CD4-positive, alpha-beta T cell treated with Interleukin-15 for 4 hours (primary cell): ENCODE data around the gene TOR1A.
"Not testable (repeated sequence)": the region's sequence is repeated elsewhere in the genome, so short reads cannot be mapped to it uniquely, and the experiment has no call there.

Source experiments
- DNase-seq: peaks from one replicate; pipeline ENCODE4 v3.0.0-alpha.2; 2020; ENCODE audit warnings: low spot score

Gene TOR1A

GRCh38 chr9:129781131-129781530, 42.8 kb downstream of the TOR1A start:
- no peak for DNase-seq

DNA sequence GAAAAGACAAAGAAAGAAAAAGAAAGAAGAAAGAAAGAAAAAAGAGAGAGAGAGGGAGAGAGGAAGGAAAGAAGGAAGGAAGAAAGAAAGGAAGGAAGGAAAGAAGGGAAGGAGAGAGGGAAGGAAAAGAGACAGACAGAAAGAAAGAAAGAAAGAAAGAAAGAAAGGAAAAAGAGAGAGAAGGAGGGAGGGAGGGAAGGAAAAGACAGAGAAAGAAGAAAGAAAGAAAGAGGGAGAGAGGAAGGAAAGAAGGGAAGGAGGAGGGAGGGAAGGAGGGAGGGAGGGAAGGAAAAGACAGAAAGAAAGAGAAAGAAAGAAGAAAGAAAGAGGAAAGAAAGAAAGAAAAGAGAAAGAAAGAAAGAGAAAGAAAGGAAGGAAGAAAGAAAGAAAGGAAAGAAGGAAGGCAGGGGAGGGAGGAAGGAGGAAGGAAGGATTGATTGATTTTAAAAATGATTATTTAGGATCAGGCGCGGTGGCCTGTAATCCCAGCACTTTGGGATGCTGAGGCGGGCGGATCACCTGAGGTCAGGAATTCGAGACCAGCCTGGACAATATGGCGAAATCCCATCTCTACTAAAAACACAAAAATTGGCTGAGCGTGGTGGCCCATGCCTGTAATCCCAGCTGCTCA, 44.3 kb downstream of the TOR1A start:
- no peak for DNase-seq

DNA sequence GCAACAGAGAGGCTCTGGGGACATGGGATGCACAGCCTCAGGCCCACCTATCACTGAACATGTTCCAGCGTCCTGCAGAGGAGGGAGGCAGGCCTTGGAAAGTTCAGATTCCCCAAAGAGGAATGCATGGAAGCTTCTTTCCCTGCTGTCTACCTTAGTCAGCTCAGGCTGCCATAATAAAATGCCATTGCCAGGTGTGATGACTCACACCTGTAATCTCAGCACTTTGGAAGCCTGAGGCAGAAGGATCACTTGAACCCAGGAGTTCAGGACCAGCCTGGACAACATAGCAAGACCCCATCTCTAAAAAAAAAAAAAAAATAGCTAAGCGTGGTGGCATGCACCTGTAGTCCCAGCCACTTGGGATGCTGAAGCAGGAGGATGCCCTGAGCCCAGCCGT, 45.5 kb downstream of the TOR1A start:
- DNase-seq, result no peak

DNA sequence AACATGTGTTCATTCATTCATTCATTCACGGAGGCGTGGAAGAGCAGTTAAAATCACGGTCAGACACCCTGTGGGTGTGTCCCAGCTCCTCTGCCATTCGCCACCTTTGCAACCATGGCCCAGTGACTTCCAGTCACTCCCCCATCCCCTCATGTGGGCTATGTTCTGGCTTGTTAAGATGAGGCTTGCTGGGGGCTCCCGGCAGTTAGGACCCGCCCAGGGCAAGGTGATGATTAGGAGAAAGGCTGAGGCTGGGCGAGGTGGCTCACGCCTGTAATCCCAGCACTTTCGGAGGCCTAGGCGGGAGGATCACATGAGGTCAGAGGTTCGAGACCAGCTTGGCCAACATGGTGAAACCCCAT, 46.2 kb downstream of the TOR1A start:
- no peak for DNase-seq

- peak; percentile 27 for DNase-seq
Measured at GRCh38 chr9:129776938-129777768, 46.8 kb downstream of the TOR1A start.

GRCh38 chr9:129776566-129776937, 47.4 kb downstream of the TOR1A start:
- no peak for DNase-seq

GRCh38 chr9:129776096-129776495, 47.8 kb downstream of the TOR1A start:
- DNase-seq, result not testable (repeated sequence)

DNA sequence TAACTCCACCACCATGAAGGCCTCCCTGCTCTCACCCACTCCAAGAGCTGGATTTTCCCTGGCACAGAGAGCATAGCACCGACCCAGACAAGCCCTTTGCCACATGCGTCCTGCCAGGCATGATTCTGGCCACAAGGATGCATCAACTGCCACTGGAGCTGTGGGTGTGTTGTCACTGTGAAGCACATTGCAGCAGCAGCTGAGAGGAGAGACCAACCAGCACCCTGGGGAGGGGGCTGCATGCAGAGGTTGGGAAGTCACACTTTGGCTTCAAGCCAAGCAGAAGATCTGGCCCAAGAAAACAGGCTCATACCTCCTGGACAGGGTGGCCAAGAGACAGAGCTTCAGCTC, 48.5 kb downstream of the TOR1A start:
- no peak for DNase-seq

- DNase-seq, result no peak
Measured at GRCh38 chr9:129774791-129775447, 49.0 kb downstream of the TOR1A start.

GRCh38 chr9:129773262-129774048, 50.5 kb downstream of the TOR1A start:
- no peak for DNase-seq

- DNase-seq, result no peak
Measured at GRCh38 chr9:129770741-129771140, 53.2 kb downstream of the TOR1A start.

DNA sequence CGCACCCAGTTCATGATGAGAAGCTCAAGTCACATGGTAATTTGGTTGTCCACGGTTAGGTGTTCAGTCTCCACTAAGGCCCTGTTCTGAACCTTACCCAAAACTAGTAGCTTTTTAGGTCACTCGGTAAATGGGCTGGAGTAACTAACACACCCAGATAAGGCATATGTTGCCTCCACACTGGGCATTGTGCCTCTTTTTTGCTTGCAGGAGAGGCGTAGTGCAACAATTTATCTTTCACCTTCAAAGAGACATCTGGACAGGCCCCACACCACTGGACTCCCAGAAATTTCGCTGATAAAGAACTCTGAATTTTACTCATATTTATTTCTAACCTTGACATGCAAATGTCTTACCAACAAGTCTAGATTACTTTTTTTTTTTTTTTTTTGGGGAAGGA, 54.3 kb downstream of the TOR1A start:
- DNase-seq, result no peak

DNA sequence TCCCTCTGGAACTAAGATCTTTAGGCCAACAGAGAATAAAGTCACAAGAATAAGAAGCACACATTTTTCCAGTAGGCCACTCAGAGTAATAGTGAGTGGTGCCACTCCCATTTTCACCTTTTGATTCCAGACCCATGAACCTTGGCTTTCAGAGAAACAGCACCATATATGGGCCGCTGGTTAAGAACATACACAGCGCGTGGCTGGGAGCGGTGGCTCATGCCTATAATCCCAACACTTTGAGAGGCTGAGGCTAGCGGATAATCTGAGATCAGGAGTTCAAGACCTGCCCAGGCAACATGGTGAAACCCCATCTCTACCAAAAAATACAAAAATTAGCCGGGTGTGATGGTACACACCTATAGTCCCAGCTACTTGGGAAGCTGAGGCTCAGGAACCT, 55.5 kb downstream of the TOR1A start:
- no peak for DNase-seq

DNA sequence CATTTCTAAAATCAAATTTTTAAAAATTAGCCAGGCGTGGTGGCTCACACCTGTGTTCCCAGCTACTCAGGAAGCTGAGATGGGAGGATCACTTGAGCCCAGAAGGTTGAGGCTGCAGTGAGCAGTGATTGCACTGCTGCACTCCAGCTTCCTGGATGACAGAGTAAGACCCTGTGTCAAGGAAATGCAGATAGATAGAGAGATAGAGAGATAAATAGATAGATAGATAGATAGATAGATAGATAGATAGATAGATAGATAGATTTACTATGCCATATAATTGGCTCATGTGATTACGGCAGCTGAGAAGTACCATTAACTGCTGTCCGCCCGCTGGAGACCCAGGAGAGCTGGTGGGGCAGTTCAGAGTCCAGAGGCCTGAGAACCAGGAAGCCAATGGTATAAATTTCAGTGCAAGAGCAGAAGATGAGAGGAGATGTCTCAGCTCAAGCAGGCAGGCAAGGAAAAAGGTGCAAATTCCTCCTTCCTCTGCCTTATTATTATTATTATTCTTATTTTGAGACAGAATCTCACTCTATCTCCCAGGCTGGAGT, 58.1 kb downstream of the TOR1A start:
- no peak for DNase-seq

DNA sequence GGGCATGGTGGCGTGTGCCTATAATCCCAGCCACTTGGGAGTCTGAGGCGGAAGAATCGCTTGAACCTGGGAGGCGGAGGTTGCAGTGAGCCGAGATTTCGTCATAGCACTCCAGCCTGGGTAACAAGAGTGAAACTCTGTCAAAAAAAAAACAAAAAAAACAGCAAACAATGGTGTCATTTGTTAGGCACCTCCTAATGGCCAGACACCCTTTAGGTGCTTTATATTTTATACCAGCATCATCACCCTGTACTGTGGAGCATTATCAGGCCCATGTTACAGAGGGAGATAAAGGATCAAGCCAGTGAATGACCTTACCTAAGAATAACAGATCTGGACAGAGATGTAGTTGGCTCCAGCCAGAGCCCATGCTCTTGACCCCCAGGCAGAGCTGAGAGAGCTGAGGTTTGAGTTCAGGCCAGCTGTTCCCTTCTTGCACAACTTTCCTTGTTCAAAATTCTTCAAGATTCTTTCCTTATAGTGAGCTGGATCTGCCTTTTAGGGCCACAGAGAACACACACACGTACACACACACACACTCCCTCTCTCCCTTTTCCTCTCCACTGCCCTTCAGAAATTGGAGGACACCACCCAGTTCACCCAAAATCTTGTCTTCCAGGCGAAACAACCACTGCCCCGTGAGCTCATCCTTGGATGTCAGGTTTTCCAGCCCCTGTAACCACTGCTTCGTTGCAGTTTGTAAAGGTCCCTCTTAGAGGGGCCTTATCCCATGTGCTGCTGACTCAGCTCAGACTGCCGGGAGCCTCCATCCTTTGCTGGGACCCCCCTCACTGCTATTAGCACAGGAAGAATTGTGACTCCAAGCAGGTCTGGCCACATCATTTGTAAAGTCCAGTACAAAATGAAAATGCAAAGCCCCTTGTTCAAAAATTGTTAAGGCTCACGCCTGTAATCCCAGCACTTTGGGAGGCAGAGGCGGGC, 60.7 kb downstream of the TOR1A start:
- DNase-seq, result no peak
